ENCODE measurements around the gene NCLN.

Gene NCLN

GRCh38 chr19:3142292-3142670 is 43.4 kb upstream of the NCLN start:
- DNase-seq (ENCODE audit: low read depth): peak; percentile 84
- TF ChIP-seq CTCF (IDR thresholded peaks at IDR 0.05; ENCODE audit: insufficient read depth, low read depth, low read length, missing control alignments): no peak
- H3K4me3 ChIP-seq (ENCODE audit: low read length): no peak overlapping the region

GRCh38 chr19:3142781-3143337 is 42.9 kb upstream of the NCLN start:
- no peak for DNase-seq (ENCODE audit: low read depth)
- no peak for TF ChIP-seq CTCF (IDR thresholded peaks at IDR 0.05; ENCODE audit: insufficient read depth, low read depth, low read length, missing control alignments)
- H3K4me3 ChIP-seq (ENCODE audit: low read length): no peak overlapping the region

GRCh38 chr19:3145909-3146676 is 39.6 kb upstream of the NCLN start:
- H3K4me3 ChIP-seq (ENCODE audit: low read length): no peak overlapping the region
- DNase-seq (ENCODE audit: low read depth): no peak
- TF ChIP-seq CTCF (IDR thresholded peaks at IDR 0.05; ENCODE audit: insufficient read depth, low read depth, low read length, missing control alignments): no peak

- H3K4me3 ChIP-seq (ENCODE audit: low read length): no peak overlapping the region
- DNase-seq (ENCODE audit: low read depth): no peak
- peak; percentile 84 for TF ChIP-seq CTCF (IDR thresholded peaks at IDR 0.05; ENCODE audit: insufficient read depth, low read depth, low read length, missing control alignments)
Observed at GRCh38 chr19:3146677-3147100, 39.0 kb upstream of the NCLN start.

GRCh38 chr19:3148503-3148902 is 37.2 kb upstream of the NCLN start:
- no peak overlapping the region for H3K4me3 ChIP-seq (ENCODE audit: low read length)
- no peak for TF ChIP-seq CTCF (IDR thresholded peaks at IDR 0.05; ENCODE audit: insufficient read depth, low read depth, low read length, missing control alignments)
- DNase-seq (ENCODE audit: low read depth): no peak

- H3K4me3 ChIP-seq (ENCODE audit: low read length): no peak overlapping the region
- no peak for TF ChIP-seq CTCF (IDR thresholded peaks at IDR 0.05; ENCODE audit: insufficient read depth, low read depth, low read length, missing control alignments)
- no peak for DNase-seq (ENCODE audit: low read depth)
Observed at GRCh38 chr19:3149089-3149488, 36.6 kb upstream of the NCLN start.
